ENCODE results near the gene CA7. TPM values are rescaled to one million over a fixed set of nuclear protein-coding genes. Genes with fewer than 3 reads are reported as not detected.

CA7 gene
- total RNA-seq, 4 donors from 2014 or later, result not detected

GRCh38 chr16:66899310-66899944, 55.2 kb downstream of the CA7 start:
- no peak for DNase-seq
- peak overlapping the region; percentile 83 to 90 for H3K27ac ChIP-seq
- H3K4me3 ChIP-seq, result no peak overlapping the region
- peaks cover 4 to 7% of the 10 kb centered on the region in 2 donors for H3K4me1 ChIP-seq
- intact Hi-C loops (cut with DNase I; ENCODE audit: low total_unique reads), result no loop called here
- H3K9me3 ChIP-seq, result no peaks in the 10 kb centered on the region
- no peaks in the 10 kb centered on the region for H3K36me3 ChIP-seq
- no peak for TF ChIP-seq POLR2A (IDR thresholded peaks at IDR 0.05)
- peak in 1 of 4 experiments; percentile 15 for TF ChIP-seq CTCF (IDR thresholded peaks at IDR 0.05)
- no peaks in the 10 kb centered on the region for H3K27me3 ChIP-seq

DNA sequence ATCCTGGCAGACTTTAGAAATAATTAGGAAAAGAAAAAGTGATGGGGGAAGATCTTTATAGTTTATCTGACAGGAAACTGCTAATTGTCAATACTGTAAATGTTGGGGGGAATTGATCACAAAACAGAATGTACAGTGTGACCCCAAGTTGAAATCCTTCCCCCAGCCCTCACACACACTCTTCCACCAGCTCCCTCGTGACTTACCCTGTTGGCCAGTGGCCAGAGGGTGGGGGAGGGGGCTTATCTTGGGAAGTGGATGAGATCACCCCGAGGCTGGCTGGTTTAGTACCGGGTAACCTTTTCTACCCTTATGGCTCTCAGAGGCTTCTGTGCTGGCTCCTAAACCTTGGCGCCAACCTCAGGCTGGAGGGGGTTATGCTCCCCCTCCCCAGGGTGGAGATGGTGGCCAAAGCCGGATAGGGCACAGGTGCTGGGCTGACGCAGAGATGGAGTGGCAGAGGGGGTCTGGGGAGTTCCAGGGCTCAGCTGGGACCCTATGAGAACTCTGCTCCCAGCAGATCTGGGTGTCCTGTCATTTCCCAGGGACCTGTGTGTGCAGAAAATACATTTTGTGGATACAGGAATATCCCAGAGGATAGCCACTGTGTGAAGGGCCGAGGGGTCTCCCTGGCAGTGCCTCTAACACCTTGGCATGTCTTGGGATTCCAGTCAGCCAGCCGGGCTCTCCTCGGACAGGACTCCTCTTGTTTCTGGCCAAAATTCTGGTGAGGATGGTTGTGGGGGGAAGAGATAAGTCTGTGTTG, 55.9 kb downstream of the CA7 start:
- H3K36me3 ChIP-seq, result no peaks in the 10 kb centered on the region
- no peaks in the 10 kb centered on the region for H3K27me3 ChIP-seq
- peak; percentile 85 to 93 for DNase-seq
- H3K4me3 ChIP-seq, result no peak overlapping the region
- peaks cover 4 to 7% of the 10 kb centered on the region in 2 donors for H3K4me1 ChIP-seq
- TF ChIP-seq POLR2A (IDR thresholded peaks at IDR 0.05) (peak in 1 of 2 donors; percentile 17), CTCF (IDR thresholded peaks at IDR 0.05) (no peak)
- H3K27ac ChIP-seq, result peak overlapping the region; percentile 83 to 90
- no peaks in the 10 kb centered on the region for H3K9me3 ChIP-seq
- intact Hi-C loops (cut with DNase I; ENCODE audit: low total_unique reads), result no loop called here

- Histone ChIP-seq H3K9me3 (no peaks in the 10 kb centered on the region), H3K36me3 (no peaks in the 10 kb centered on the region), H3K27me3 (no peaks in the 10 kb centered on the region), H3K4me3 (no peak overlapping the region), H3K4me1 (peaks cover 4 to 7% of the 10 kb centered on the region in 2 donors), H3K27ac (peak overlapping the region; percentile 83 to 90)
- peak in 1 of 2 donors; percentile 55 for DNase-seq
- intact Hi-C loops (cut with DNase I; ENCODE audit: low total_unique reads), result no loop called here
- TF ChIP-seq CTCF (IDR thresholded peaks at IDR 0.05), result no peak
- no peak for TF ChIP-seq POLR2A (IDR thresholded peaks at IDR 0.05)
Observed at GRCh38 chr16:66900721-66901441, 56.7 kb downstream of the CA7 start.

- Histone ChIP-seq H3K27ac (peak overlapping the region; percentile 83 to 90), H3K4me3 (no peak overlapping the region), H3K36me3 (no peaks in the 10 kb centered on the region), H3K9me3 (no peaks in the 10 kb centered on the region), H3K27me3 (no peaks in the 10 kb centered on the region), H3K4me1 (peaks cover 4 to 7% of the 10 kb centered on the region in 2 donors)
- no peak for DNase-seq
- TF ChIP-seq POLR2A (IDR thresholded peaks at IDR 0.05) (no peak), CTCF (IDR thresholded peaks at IDR 0.05) (no peak)
- intact Hi-C loops (cut with DNase I; ENCODE audit: low total_unique reads), result no loop called here
Observed at GRCh38 chr16:66901626-66902025, 57.4 kb downstream of the CA7 start.

Data from uterus (tissue), 4 donors.